Ovary (tissue), 9 donors: ENCODE results near the gene SEMA5B. TPM values are rescaled to one million over a fixed set of nuclear protein-coding genes. Genes with fewer than 3 reads are reported as not detected.

ENCODE experiments used
- DNase-seq, 5 donors: peaks; one replicate each; pipeline ENCODE4 v3.0.0-alpha.2; 2019 to 2020
- H3K27ac ChIP-seq, 2 donors: fragments of 200-600 bp; one replicate each; pipeline versions ENCODE4 v1.5.1 to v1.8.0; 2019 to 2022
- H3K27me3 ChIP-seq: fragments of 200-600 bp; one replicate; pipeline ENCODE4 v1.8.0; 2022
- H3K36me3 ChIP-seq: fragments of 200-600 bp; sonication (generic); one replicate; pipeline ENCODE4 v1.5.1; 2019
- H3K4me1 ChIP-seq: one replicate; pipeline ENCODE4 v1.8.1; 2013; ENCODE audit warnings: mild to moderate bottlenecking, moderate library complexity; ENCODE audit not compliant: insufficient read depth
- H3K4me3 ChIP-seq: fragments of 200-600 bp; sonication (generic); one replicate; pipeline ENCODE4 v1.5.1; 2017
- H3K9me3 ChIP-seq, 2 donors: fragments of 200-600 bp in 1 of 2; sonication (generic) in 1 of 2; one replicate each; pipeline versions ENCODE4 v1.5.1 to v1.8.1; 2013 to 2019; ENCODE audit warnings: mild to moderate bottlenecking in 1 of 2, moderate library complexity in 1 of 2
- EP300 ChIP-seq: sonication (generic); formaldehyde crosslinking; IDR thresholded peaks from one replicate; pipeline ENCODE4 v1.6.1; 2017; ENCODE audit warnings: antibody characterized with exemption
- POLR2A ChIP-seq: fragments of 450-650 bp; IDR thresholded peaks from one replicate; pipeline ENCODE4 v1.6.1; 2017; ENCODE audit warnings: antibody characterized with exemption, mild to moderate bottlenecking, moderate library complexity
- WGBS, 3 donors: extraction: QIAGEN DNeasy Blood & Tissue Kit in 1 of 3; methylation state at CpG; one replicate each; pipeline versions ENCODE4 v1.1.5 to v1.1.7; 2013 to 2017; 5-methylcytosine and 5-hydroxymethylcytosine counted together
- intact Hi-C, 4 donors: fragments of 100-400 bp; cut with DNase I; formaldehyde crosslinking; loops; one replicate each; pipeline versions ENCODE4 v1.11.0 to v1.15.1; 2022 to 2023
- polyA plus RNA-seq, 2 donors: library from polyadenylated mRNA; stranded (reverse); fragments of 200-250 nt in 1 of 2; fragments of 350-450 nt in 1 of 2; fragmentation: Illumina TruSeq in 1 of 2; extraction: RNeasy Lipid Tissue Mini Kit (QIAGEN cat#74804) in 1 of 2; gene quantifications; one replicate each; pipeline ENCODE4 v1.2.3, GENCODE V29; 2013 to 2014
- total RNA-seq, 7 donors: library from RNA; depleted of rRNA in 2 of 7; stranded (reverse); fragments of >200 nt in 2 of 7; fragmentation: NEBNext Ultra II Directional in 3 of 7; extraction: Animal tissue kit (Norgen Biotek cat#: 25700) in 3 of 7; gene quantifications; one replicate each; pipeline versions ENCODE4 v1.1.0 to v1.2.4, GENCODE V29; 2016 to 2023
- TF ChIP-seq, protein P1 (sequence below), 3 donors: fragments of 450-650 bp in 2 of 3; fragments of 200-600 bp in 1 of 3; IDR thresholded peaks; one replicate each; pipeline versions ENCODE4 v1.5.1 to v1.8.0; 2016 to 2022; ENCODE audit warnings: antibody characterized with exemption in 3 of 3, mild to moderate bottlenecking in 1 of 3
- donor health status: DM: no; HTN: no; CAD: no; lungs with moderate emphysema.
- donor health status: DM: no; HTN: no; CAD: no.
- donor health status: Bipolar disorder and iron deficiency.
- donor health status: DM: yes; HTN: yes; CAD: no.
- donor health status: DM: no; HTN: no; CAD: no.
- donor health status: DM: yes; HTN: yes; CAD: no.

Gene SEMA5B
- total and polyA plus RNA-seq, 9 donors = 0.22 to 3.1 (median 1.3) TPM

DNA sequence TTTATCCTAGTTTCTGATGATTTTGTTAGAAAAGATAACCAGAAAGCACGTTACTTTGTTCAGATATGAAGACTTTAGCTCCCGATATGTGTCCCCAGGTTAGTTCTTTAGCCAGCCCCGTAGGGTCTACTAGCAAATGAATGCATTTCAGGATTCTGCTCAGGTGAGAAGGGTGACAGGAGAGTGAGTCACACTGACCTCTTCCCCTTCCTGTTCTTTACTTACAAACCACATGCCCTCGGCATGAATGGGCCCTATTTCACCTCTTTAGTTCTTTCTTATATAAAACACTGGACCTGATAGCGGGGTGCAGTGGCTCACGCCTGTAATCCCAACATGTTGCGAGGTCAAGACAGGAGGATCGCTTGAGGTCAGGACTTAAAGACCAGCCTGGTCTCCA lies 134.3 kb downstream of the SEMA5B start:
- H3K4me3 ChIP-seq = no peak overlapping the region
- H3K27ac ChIP-seq = no peak overlapping the region
- no peaks in the 10 kb centered on the region for H3K9me3 ChIP-seq
- intact Hi-C loops = no loop called here
- no peaks in the 10 kb centered on the region for H3K36me3 ChIP-seq
- TF ChIP-seq EP300 (no peak), POLR2A (no peak)
- TF ChIP-seq, protein P1, sequence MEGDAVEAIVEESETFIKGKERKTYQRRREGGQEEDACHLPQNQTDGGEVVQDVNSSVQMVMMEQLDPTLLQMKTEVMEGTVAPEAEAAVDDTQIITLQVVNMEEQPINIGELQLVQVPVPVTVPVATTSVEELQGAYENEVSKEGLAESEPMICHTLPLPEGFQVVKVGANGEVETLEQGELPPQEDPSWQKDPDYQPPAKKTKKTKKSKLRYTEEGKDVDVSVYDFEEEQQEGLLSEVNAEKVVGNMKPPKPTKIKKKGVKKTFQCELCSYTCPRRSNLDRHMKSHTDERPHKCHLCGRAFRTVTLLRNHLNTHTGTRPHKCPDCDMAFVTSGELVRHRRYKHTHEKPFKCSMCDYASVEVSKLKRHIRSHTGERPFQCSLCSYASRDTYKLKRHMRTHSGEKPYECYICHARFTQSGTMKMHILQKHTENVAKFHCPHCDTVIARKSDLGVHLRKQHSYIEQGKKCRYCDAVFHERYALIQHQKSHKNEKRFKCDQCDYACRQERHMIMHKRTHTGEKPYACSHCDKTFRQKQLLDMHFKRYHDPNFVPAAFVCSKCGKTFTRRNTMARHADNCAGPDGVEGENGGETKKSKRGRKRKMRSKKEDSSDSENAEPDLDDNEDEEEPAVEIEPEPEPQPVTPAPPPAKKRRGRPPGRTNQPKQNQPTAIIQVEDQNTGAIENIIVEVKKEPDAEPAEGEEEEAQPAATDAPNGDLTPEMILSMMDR (IDR thresholded peaks at IDR 0.05) = no peak
- DNase-seq = no peak
- H3K4me1 ChIP-seq = no peaks in the 10 kb centered on the region
- 94 to 95% (median 94%) methylated on average over 8 of the region's 8 CpGs for WGBS, 3 donors
- H3K27me3 ChIP-seq = no peaks in the 10 kb centered on the region

DNA sequence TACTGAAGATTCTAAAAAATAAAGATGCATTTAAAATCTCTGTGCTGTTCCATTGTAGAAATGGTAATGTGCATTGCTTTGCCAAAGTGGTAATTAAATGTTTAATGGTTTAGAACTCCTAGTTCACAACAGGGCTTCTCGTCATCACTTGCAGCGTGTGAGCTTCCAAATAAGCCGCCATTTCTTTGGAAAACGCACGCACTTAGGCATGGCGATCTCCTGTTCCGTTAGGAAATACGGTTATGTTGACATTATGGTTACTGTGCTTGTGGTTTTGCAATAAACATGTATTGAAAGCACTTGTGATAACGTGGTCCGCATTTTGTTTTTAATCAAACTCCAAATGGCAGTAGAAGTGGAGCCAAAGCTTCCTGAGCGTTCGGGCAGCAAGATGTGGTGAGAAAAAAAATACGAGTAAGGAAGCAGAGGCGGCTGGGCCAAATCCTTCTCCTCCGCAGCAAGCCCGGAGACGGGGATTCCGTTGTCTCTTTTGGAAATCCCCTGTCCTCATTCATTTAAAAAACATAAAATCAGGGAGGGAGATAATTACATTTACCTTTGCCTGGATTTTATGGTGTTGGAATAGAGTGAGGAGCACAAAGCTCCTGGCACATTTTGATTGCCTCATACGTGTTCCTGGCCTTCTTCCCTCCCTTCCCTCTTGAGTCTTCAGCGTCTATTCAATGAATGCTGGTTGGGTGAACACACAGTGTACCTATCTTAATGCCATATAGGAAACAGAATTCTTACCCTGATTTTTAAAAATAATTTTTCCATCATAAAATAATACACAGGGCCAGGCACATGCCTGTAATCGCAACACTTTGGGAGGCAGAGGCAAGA lies 135.2 kb downstream of the SEMA5B start:
- no peaks in the 10 kb centered on the region for H3K27me3 ChIP-seq
- WGBS, 3 donors = 30 to 51% (median 48%) methylated on average over 21 of the region's 21 CpGs
- H3K9me3 ChIP-seq = no peaks in the 10 kb centered on the region
- no peak overlapping the region for H3K27ac ChIP-seq
- TF ChIP-seq, protein P1 (IDR thresholded peaks at IDR 0.05) = no peak
- TF ChIP-seq EP300 = no peak
- TF ChIP-seq POLR2A = no peak
- DNase-seq = no peak
- no peaks in the 10 kb centered on the region for H3K4me1 ChIP-seq
- intact Hi-C loops = no loop called here
- H3K36me3 ChIP-seq = no peaks in the 10 kb centered on the region
- H3K4me3 ChIP-seq = no peak overlapping the region

DNA sequence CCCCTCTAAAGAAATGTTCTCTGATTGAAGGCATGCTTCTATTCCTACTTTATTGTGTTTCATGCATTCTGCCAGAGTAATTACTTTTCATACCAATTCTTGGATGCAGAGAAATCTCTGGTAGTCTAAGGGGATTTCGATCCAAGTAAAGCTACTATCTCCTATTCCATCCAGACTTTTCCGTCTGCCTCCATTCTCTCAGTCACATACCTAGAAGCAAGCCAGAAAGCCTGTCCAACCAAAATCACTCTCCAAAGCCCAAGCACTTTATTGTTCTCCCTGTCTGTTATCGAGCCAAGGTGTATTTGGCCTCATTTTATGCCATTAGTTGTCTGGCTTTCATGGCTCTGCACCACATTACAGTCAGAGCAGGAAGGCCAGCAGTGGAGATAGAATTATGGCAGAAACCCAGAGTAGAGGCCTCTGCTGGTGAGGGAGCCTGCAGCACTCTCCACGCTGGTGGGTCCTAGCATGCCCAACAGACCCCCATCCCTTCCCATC lies 136.8 kb downstream of the SEMA5B start:
- Histone ChIP-seq H3K36me3 (no peaks in the 10 kb centered on the region), H3K4me3 (no peak overlapping the region), H3K9me3 (no peaks in the 10 kb centered on the region), H3K4me1 (no peaks in the 10 kb centered on the region), H3K27ac (no peak overlapping the region), H3K27me3 (no peaks in the 10 kb centered on the region)
- 85 to 96% (median 91%) methylated on average over 4 of the region's 4 CpGs for WGBS, 3 donors
- intact Hi-C loops = no loop called here
- DNase-seq = no peak
- TF ChIP-seq, protein P1 (IDR thresholded peaks at IDR 0.05) = no peak
- no peak for TF ChIP-seq POLR2A
- no peak for TF ChIP-seq EP300

DNA sequence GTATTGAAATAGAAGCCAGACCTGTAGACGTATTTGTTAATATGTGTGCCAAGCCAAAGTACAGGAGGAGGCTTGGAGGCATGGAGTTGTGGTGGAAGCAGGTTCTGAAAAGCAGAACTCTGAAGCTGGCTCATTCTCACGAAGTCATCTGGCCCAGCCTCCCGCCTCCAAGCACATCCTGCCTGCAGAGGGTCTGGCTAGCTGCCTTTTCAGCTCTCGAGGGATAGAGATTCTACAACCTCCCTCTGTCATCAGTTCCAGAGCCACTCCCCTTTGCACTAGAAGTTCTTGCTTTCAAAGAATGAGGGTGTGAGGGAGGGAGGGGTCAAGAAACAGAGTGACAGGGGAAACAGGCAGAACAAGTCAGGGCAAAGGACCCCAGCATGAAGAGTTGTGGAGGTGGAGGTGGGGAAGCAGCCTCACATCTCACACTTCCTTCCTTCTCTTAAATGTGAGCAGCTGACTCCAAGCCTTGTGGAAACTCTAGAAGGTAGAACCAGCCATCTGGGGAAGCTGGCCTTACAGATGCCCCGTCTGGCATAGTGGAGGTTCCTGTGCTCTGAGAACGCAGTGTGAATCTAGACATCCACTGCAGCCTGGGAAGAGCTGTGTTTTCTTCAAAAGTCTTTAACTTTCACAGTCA lies 137.4 kb downstream of the SEMA5B start:
- intact Hi-C loops = no loop called here
- no peak overlapping the region for H3K4me3 ChIP-seq
- H3K27ac ChIP-seq = no peak overlapping the region
- no peaks in the 10 kb centered on the region for H3K4me1 ChIP-seq
- no peaks in the 10 kb centered on the region for H3K36me3 ChIP-seq
- H3K9me3 ChIP-seq = no peaks in the 10 kb centered on the region
- 27 to 39% (median 29%) methylated on average over 6 of the region's 6 CpGs for WGBS, 3 donors
- peak in 3 of 5 donors; percentile 29 to 56 (median 46) for DNase-seq
- TF ChIP-seq, protein P1 (IDR thresholded peaks at IDR 0.05) = no peak
- TF ChIP-seq EP300 (no peak), POLR2A (no peak)
- H3K27me3 ChIP-seq = no peaks in the 10 kb centered on the region
